Progenitor cell of endocrine pancreas (in vitro differentiated cells): ENCODE data around the gene ANGPTL3. TPM values are rescaled to one million over a fixed set of nuclear protein-coding genes. Genes with fewer than 3 reads are reported as not detected.
"Not testable (repeated sequence)": the region's sequence is repeated elsewhere in the genome, so short reads cannot be mapped to it uniquely, and the experiment has no call there.

Source experiments
- DNase-seq: peaks from one replicate; pipeline ENCODE4 v3.0.0; 2021; ENCODE audit warnings: low spot score; ENCODE audit not compliant: unreplicated experiment
- H3K27ac Mint-ChIP-seq: 2 replicates; pipeline ENCODE4 v1.8.0; 2021; ENCODE audit warnings: mild to moderate bottlenecking, moderate library complexity, mixed read lengths
- H3K27me3 Mint-ChIP-seq: 2 replicates; pipeline ENCODE4 v1.8.0; 2021; ENCODE audit warnings: mixed read lengths
- H3K36me3 Mint-ChIP-seq: 2 replicates; pipeline ENCODE4 v1.8.0; 2022; ENCODE audit warnings: mixed read lengths; ENCODE audit not compliant: insufficient read depth
- H3K4me1 Mint-ChIP-seq: 2 replicates; pipeline ENCODE4 v1.8.0; 2021; ENCODE audit warnings: low read depth, mixed read lengths
- H3K4me3 Mint-ChIP-seq: 2 replicates; pipeline ENCODE4 v1.8.0; 2021; ENCODE audit warnings: low read depth, mild to moderate bottlenecking, moderate library complexity, mixed read lengths
- H3K9me3 Mint-ChIP-seq: 2 replicates; pipeline ENCODE4 v1.8.0; 2021; ENCODE audit warnings: low read depth, mixed read lengths
- long read RNA-seq: library from polyadenylated mRNA; unstranded; transcript quantifications from one replicate; pipeline ENCODE4 v2.0.0, GENCODE V29; 2020
- total RNA-seq: library from RNA; stranded (reverse); gene quantifications from 2 replicates; pipeline ENCODE4 v1.2.1, GENCODE V29; 2021
- TF ChIP-seq, protein P1 (sequence below): fragments of 200-600 bp; sonication (generic); IDR thresholded peaks from one replicate; pipeline ENCODE4 v1.5.0; 2021; ENCODE audit warnings: antibody characterized with exemption, mild to moderate bottlenecking; ENCODE audit not compliant: unreplicated experiment

The ANGPTL3 gene, protein sequence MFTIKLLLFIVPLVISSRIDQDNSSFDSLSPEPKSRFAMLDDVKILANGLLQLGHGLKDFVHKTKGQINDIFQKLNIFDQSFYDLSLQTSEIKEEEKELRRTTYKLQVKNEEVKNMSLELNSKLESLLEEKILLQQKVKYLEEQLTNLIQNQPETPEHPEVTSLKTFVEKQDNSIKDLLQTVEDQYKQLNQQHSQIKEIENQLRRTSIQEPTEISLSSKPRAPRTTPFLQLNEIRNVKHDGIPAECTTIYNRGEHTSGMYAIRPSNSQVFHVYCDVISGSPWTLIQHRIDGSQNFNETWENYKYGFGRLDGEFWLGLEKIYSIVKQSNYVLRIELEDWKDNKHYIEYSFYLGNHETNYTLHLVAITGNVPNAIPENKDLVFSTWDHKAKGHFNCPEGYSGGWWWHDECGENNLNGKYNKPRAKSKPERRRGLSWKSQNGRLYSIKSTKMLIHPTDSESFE
- 0.48 TPM in 1 of 2 replicates, not detected in the other for total RNA-seq
- long read RNA-seq = 0 reads

- no peak for DNase-seq
- Mint-ChIP-seq H3K27ac (peak within 1 kb of the TSS; percentile 33), H3K27me3 (no peaks in the 10 kb centered on the region), H3K4me3 (no peak within 1 kb of the TSS), H3K4me1 (peaks cover 7% of the 10 kb centered on the region), H3K9me3 (peaks cover 4% of the 10 kb centered on the region), H3K36me3 (peaks cover 4% of the 10 kb centered on the region)
- TF ChIP-seq, protein P1, sequence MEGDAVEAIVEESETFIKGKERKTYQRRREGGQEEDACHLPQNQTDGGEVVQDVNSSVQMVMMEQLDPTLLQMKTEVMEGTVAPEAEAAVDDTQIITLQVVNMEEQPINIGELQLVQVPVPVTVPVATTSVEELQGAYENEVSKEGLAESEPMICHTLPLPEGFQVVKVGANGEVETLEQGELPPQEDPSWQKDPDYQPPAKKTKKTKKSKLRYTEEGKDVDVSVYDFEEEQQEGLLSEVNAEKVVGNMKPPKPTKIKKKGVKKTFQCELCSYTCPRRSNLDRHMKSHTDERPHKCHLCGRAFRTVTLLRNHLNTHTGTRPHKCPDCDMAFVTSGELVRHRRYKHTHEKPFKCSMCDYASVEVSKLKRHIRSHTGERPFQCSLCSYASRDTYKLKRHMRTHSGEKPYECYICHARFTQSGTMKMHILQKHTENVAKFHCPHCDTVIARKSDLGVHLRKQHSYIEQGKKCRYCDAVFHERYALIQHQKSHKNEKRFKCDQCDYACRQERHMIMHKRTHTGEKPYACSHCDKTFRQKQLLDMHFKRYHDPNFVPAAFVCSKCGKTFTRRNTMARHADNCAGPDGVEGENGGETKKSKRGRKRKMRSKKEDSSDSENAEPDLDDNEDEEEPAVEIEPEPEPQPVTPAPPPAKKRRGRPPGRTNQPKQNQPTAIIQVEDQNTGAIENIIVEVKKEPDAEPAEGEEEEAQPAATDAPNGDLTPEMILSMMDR = no peak
Observed at GRCh38 chr1:62597281-62597680, at the start of gene ANGPTL3. ANGPTL3 (plus strand) TSS chr1:62597520; CDS start chr1:62597567, 47 bp downstream.

- H3K4me1 Mint-ChIP-seq = peaks cover 7% of the 10 kb centered on the region
- no peak overlapping the region for H3K4me3 Mint-ChIP-seq
- H3K27me3 Mint-ChIP-seq = no peaks in the 10 kb centered on the region
- no peak overlapping the region for H3K27ac Mint-ChIP-seq
- peaks cover 17% of the 10 kb centered on the region for H3K9me3 Mint-ChIP-seq
- no peak for DNase-seq
- H3K36me3 Mint-ChIP-seq = peaks cover 44% of the 10 kb centered on the region
- TF ChIP-seq, protein P1 = no peak
Observed at GRCh38 chr1:62561306-62561705, 36.0 kb upstream of the ANGPTL3 start.

- H3K27me3 Mint-ChIP-seq, H3K4me3 Mint-ChIP-seq, DNase-seq, H3K27ac Mint-ChIP-seq, H3K4me1 Mint-ChIP-seq: not testable (repeated sequence)
- H3K36me3 Mint-ChIP-seq = peaks cover 72% of the 10 kb centered on the region
- peaks cover 40% of the 10 kb centered on the region for H3K9me3 Mint-ChIP-seq
Observed at GRCh38 chr1:62567182-62567581, 30.1 kb upstream of the ANGPTL3 start.

- peaks cover 75% of the 10 kb centered on the region for H3K36me3 Mint-ChIP-seq
- H3K4me3 Mint-ChIP-seq, DNase-seq, H3K4me1 Mint-ChIP-seq, H3K27me3 Mint-ChIP-seq: not testable (repeated sequence)
- H3K27ac Mint-ChIP-seq = peak overlapping the region; percentile 24
- peaks cover 42% of the 10 kb centered on the region for H3K9me3 Mint-ChIP-seq
Observed at GRCh38 chr1:62567926-62568325, 29.4 kb upstream of the ANGPTL3 start.

- peaks cover 63% of the 10 kb centered on the region for H3K36me3 Mint-ChIP-seq
- not testable (repeated sequence) for H3K4me3 Mint-ChIP-seq, H3K27me3 Mint-ChIP-seq, H3K4me1 Mint-ChIP-seq, H3K27ac Mint-ChIP-seq, DNase-seq
- H3K9me3 Mint-ChIP-seq = peaks cover 26% of the 10 kb centered on the region
Observed at GRCh38 chr1:62571517-62571916, 25.8 kb upstream of the ANGPTL3 start.

DNA sequence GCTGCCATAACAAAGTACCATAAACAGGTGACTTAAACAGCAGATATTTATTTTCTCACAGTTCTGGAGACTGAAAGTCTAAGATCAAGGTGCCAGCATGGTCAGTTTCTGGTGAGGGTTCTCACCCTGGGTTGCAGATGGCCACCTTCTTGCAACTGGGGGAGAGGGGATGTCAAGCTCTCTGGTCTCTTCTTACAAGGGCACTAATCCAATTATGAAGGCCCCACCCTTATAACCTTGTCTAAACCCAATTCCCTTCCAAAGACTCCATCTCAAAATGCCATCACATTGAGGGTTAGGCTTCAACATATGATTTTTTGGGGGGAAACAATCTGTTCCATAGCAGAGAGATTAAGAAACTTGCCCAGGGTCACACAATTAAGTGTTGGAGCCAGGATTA is 24.8 kb upstream of the ANGPTL3 start:
- H3K9me3 Mint-ChIP-seq = peaks cover 26% of the 10 kb centered on the region
- H3K27me3 Mint-ChIP-seq = no peaks in the 10 kb centered on the region
- DNase-seq = no peak
- H3K4me3 Mint-ChIP-seq = no peak overlapping the region
- TF ChIP-seq, protein P1 = no peak
- H3K27ac Mint-ChIP-seq = no peak overlapping the region
- peaks cover 55% of the 10 kb centered on the region for H3K36me3 Mint-ChIP-seq
- no peaks in the 10 kb centered on the region for H3K4me1 Mint-ChIP-seq

- Mint-ChIP-seq H3K4me1 (no peaks in the 10 kb centered on the region), H3K4me3 (no peak overlapping the region), H3K9me3 (peaks cover 22% of the 10 kb centered on the region), H3K36me3 (peaks cover 49% of the 10 kb centered on the region), H3K27me3 (no peaks in the 10 kb centered on the region), H3K27ac (no peak overlapping the region)
- DNase-seq = no peak
- TF ChIP-seq, protein P1 = no peak
Observed at GRCh38 chr1:62573675-62574074, 23.6 kb upstream of the ANGPTL3 start.
